ENCODE results near the gene IDUA.
"Not testable (repeated sequence)": the region's sequence is repeated elsewhere in the genome, so short reads cannot be mapped to it uniquely, and the experiment has no call there.

Gene IDUA

GRCh38 chr4:1049591-1049905 is 62.7 kb downstream of the IDUA start:
- ChIA-PET CTCF (interaction anchor here (0.6 kb wide), 1 partner anchor 59 kb away, joined by 3 read pairs; no protein-coding TSS in a partner anchor), POLR2A (no interaction called here)
- TF ChIP-seq PKNOX1 (IDR thresholded peaks at IDR 0.05): no peak
- TF ChIP-seq ARNT (IDR thresholded peaks at IDR 0.05): no peak
- no peak for TF ChIP-seq ELF4 (IDR thresholded peaks at IDR 0.05)
- TF ChIP-seq FOXM1 (IDR thresholded peaks at IDR 0.05; ENCODE audit: borderline replicate concordance): no peak
- TF ChIP-seq NFRKB (IDR thresholded peaks at IDR 0.05): no peak
- no peak for TF ChIP-seq ZNF384 (IDR thresholded peaks at IDR 0.05)
- no peak for TF ChIP-seq LEF1 (IDR thresholded peaks at IDR 0.05; ENCODE audit: borderline replicate concordance)
- TF ChIP-seq SUZ12 (IDR thresholded peaks at IDR 0.05): no peak
- TF ChIP-seq CTBP1 (IDR thresholded peaks at IDR 0.05; ENCODE audit: borderline replicate concordance): no peak
- no peak for TF ChIP-seq HDGF (IDR thresholded peaks at IDR 0.05; ENCODE audit: borderline replicate concordance)
- no peak for TF ChIP-seq TARDBP (IDR thresholded peaks at IDR 0.05)
- no peak for TF ChIP-seq BHLHE40 (IDR thresholded peaks at IDR 0.05; ENCODE audit: borderline replicate concordance)
- no peak for TF ChIP-seq FOXA1 (IDR thresholded peaks at IDR 0.05)
- TF ChIP-seq L3MBTL2 (conservative IDR thresholded peaks at IDR 0.05): no peak
- TF ChIP-seq FOXK2 (IDR thresholded peaks at IDR 0.05): no peak
- no peak for TF ChIP-seq SP1 (IDR thresholded peaks at IDR 0.05)
- DNase-seq (ENCODE audit: extremely low spot score): no peak

DNA sequence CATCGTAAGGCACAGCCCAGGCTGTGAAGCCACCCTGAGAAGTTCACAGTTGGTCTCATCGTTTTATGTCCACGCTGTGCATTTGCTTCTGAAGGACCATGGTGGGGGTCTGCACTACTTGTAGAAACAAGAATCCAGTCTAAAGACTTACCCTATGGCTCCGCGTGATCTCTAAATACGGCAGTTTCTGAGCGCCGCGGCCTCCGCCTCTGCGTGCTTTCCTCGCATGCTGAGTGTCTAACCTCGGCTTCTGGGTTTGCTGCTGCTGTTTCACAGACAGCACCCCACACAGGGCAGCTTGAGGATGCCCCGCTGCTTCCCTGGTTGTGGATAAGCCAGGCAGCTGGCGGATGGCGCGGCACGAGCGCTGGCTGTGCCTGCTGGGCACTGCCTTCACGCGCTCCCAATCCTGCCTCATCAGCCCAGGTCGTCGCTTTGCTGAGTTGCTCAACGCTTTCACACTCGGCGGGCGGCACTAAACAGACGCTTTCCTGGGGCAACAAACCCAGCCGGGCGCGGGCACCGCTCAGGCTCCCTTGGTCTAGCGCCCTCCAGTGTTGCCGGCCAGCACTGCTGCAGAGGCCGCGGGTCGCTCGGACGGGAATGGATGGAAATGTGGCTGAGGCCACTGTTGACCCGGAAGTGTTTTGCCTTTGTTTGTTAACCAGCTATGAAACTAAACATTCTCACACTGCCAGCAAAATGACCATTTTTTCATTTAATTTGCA is 63.8 kb downstream of the IDUA start:
- ChIA-PET CTCF (no interaction called here), POLR2A (no interaction called here)
- TF ChIP-seq NFRKB (IDR thresholded peaks at IDR 0.05): no peak
- no peak for TF ChIP-seq FOXM1 (IDR thresholded peaks at IDR 0.05; ENCODE audit: borderline replicate concordance)
- TF ChIP-seq FOXA1 (IDR thresholded peaks at IDR 0.05): no peak
- no peak for TF ChIP-seq LEF1 (IDR thresholded peaks at IDR 0.05; ENCODE audit: borderline replicate concordance)
- TF ChIP-seq FOXK2 (IDR thresholded peaks at IDR 0.05): no peak
- TF ChIP-seq CTBP1 (IDR thresholded peaks at IDR 0.05; ENCODE audit: borderline replicate concordance): no peak
- TF ChIP-seq ELF4 (IDR thresholded peaks at IDR 0.05): no peak
- no peak for TF ChIP-seq ARNT (IDR thresholded peaks at IDR 0.05)
- TF ChIP-seq BHLHE40 (IDR thresholded peaks at IDR 0.05; ENCODE audit: borderline replicate concordance): no peak
- no peak for TF ChIP-seq SUZ12 (IDR thresholded peaks at IDR 0.05)

GRCh38 chr4:1051472-1051871 is 64.6 kb downstream of the IDUA start:
- TF ChIP-seq ZNF384 (IDR thresholded peaks at IDR 0.05): no peak
- no peak for TF ChIP-seq FOXA1 (IDR thresholded peaks at IDR 0.05)
- TF ChIP-seq HDGF (IDR thresholded peaks at IDR 0.05; ENCODE audit: borderline replicate concordance): no peak
- no peak for TF ChIP-seq NFRKB (IDR thresholded peaks at IDR 0.05)
- TF ChIP-seq PKNOX1 (IDR thresholded peaks at IDR 0.05): no peak
- no peak for TF ChIP-seq ELF4 (IDR thresholded peaks at IDR 0.05)
- TF ChIP-seq SP1 (IDR thresholded peaks at IDR 0.05): no peak
- no peak for TF ChIP-seq CTBP1 (IDR thresholded peaks at IDR 0.05; ENCODE audit: borderline replicate concordance)
- TF ChIP-seq ARNT (IDR thresholded peaks at IDR 0.05): no peak
- no peak for TF ChIP-seq FOXM1 (IDR thresholded peaks at IDR 0.05; ENCODE audit: borderline replicate concordance)
- TF ChIP-seq L3MBTL2 (conservative IDR thresholded peaks at IDR 0.05): no peak
- no peak for TF ChIP-seq BHLHE40 (IDR thresholded peaks at IDR 0.05; ENCODE audit: borderline replicate concordance)
- no peak for TF ChIP-seq TARDBP (IDR thresholded peaks at IDR 0.05)
- no peak for TF ChIP-seq FOXK2 (IDR thresholded peaks at IDR 0.05)
- TF ChIP-seq LEF1 (IDR thresholded peaks at IDR 0.05; ENCODE audit: borderline replicate concordance): no peak
- TF ChIP-seq SUZ12 (IDR thresholded peaks at IDR 0.05): no peak
- DNase-seq (ENCODE audit: extremely low spot score): no peak
- CTCF ChIA-PET: no interaction called here
- POLR2A ChIA-PET: no interaction called here

More for the DNA sequence above, 63.8 kb downstream of the IDUA start:
- DNase-seq (ENCODE audit: extremely low spot score): no peak

- DNase-seq (ENCODE audit: extremely low spot score): no peak
Measured at GRCh38 chr4:1052231-1052671, 65.4 kb downstream of the IDUA start.

GRCh38 chr4:1053080-1053661 is 66.3 kb downstream of the IDUA start:
- ChIA-PET CTCF (no interaction called here), POLR2A (interaction anchor here (1.0 kb wide), 1 partner anchor 9 kb away, joined by 3 read pairs; no protein-coding TSS in a partner anchor)
- TF ChIP-seq CTBP1 (IDR thresholded peaks at IDR 0.05; ENCODE audit: borderline replicate concordance) (no peak), FOXA1 (IDR thresholded peaks at IDR 0.05) (no peak), FOXM1 (IDR thresholded peaks at IDR 0.05; ENCODE audit: borderline replicate concordance) (no peak), HDGF (IDR thresholded peaks at IDR 0.05; ENCODE audit: borderline replicate concordance) (no peak), NFRKB (IDR thresholded peaks at IDR 0.05) (no peak)
- no peak for DNase-seq (ENCODE audit: extremely low spot score)

More at GRCh38 chr4:1052231-1052671, 65.4 kb downstream of the IDUA start:
- TF ChIP-seq NFRKB (IDR thresholded peaks at IDR 0.05) (no peak), FOXK2 (IDR thresholded peaks at IDR 0.05) (no peak)
- ChIA-PET CTCF (no interaction called here), POLR2A (interaction anchor here (1.0 kb wide), 1 partner anchor 9 kb away, joined by 3 read pairs; no protein-coding TSS in a partner anchor)

DNA sequence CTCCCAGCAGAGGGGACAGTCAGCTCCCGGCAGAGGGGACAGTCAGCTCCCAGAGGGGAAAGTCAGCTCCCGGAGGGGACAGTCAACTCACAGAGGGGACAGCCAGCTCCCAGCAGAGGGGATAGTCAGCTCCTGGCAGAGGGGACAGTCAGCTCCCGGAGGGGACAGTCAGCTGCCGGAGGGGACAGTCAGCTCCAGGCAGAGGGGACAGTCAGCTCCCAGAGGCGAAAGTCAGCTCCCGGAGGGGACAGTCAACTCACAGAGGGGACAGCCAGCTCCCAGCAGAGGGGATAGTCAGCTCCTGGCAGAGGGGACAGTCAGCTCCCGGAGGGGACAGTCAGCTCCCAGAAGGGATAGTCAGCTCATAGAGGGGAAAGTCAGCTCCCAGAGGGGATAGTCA is 67.0 kb downstream of the IDUA start:
- CTCF ChIA-PET; DNase-seq (ENCODE audit: extremely low spot score); POLR2A ChIA-PET: not testable (repeated sequence)
